Heart right ventricle (tissue), 16 donors: ENCODE results near the gene PIAS3. TPM values are rescaled to one million over a fixed set of nuclear protein-coding genes. Genes with fewer than 3 reads are reported as not detected.
"Not testable (repeated sequence)": the region's sequence is repeated elsewhere in the genome, so short reads cannot be mapped to it uniquely, and the experiment has no call there.

Experiments
- ATAC-seq, 8 donors: fragments of 200-7000 bp; cut with Tn5 transposase; one replicate each; pipeline ENCODE4 v1.9.1; 2020; ENCODE audit warnings: mild to moderate bottlenecking in 8 of 8, moderate library complexity in 8 of 8, moderate number of reproducible peaks in 1 of 8
- DNase-seq, 2 donors: peaks; one replicate each; pipeline ENCODE4 v3.0.0-alpha.2; 2020
- H3K27ac ChIP-seq, 10 donors: fragments of 200-600 bp; sonication (generic) in 2 of 10; one replicate each; pipeline versions ENCODE4 v1.5.0 to v1.8.0; 2020 to 2022; ENCODE audit warnings: mild to moderate bottlenecking in 3 of 10
- H3K27me3 ChIP-seq, 7 donors: fragments of 200-600 bp; one replicate each; pipeline ENCODE4 v1.8.0; 2021 to 2022; ENCODE audit warnings: mild to moderate bottlenecking in 2 of 7
- H3K36me3 ChIP-seq, 9 donors: fragments of 200-600 bp; sonication (generic) in 1 of 9; one replicate each; pipeline versions ENCODE4 v1.5.0 to v1.8.0; 2020 to 2022; ENCODE audit warnings: mild to moderate bottlenecking in 2 of 9
- H3K4me1 ChIP-seq, 9 donors: fragments of 200-600 bp; sonication (generic) in 1 of 9; one replicate each; pipeline versions ENCODE4 v1.5.0 to v1.8.0; 2020 to 2022; ENCODE audit warnings: mild to moderate bottlenecking in 4 of 9
- H3K4me3 ChIP-seq, 10 donors: fragments of 200-600 bp; sonication (generic) in 2 of 10; one replicate each; pipeline versions ENCODE4 v1.5.0 to v1.8.0; 2020 to 2022; ENCODE audit warnings: mild to moderate bottlenecking in 7 of 10, moderate library complexity in 2 of 10
- H3K9me3 ChIP-seq, 11 donors: fragments of 200-600 bp in 10 of 11; sonication (generic) in 2 of 11; one replicate each; pipeline versions ENCODE4 v1.5.0 to v1.8.0; 2013 to 2022; ENCODE audit warnings: mild to moderate bottlenecking in 2 of 11, control low read depth in 1 of 11, moderate library complexity in 1 of 11
- CTCF ChIP-seq, 9 donors: fragments of 200-600 bp; sonication (generic) in 2 of 9; IDR thresholded peaks; one replicate each; pipeline versions ENCODE4 v1.5.0 to v1.8.0; 2021 to 2022; ENCODE audit warnings: antibody characterized with exemption in 9 of 9, mild to moderate bottlenecking in 5 of 9, moderate library complexity in 1 of 9
- WGBS, 2 donors: extraction: QIAGEN DNeasy Blood & Tissue Kit; methylation state at CpG; one replicate each; pipeline ENCODE4 v1.1.7; 2013; ENCODE audit warnings: inconsistent platforms in 1 of 2; 5-methylcytosine and 5-hydroxymethylcytosine counted together
- intact Hi-C, 10 donors: fragments of 100-400 bp; cut with DNase I; formaldehyde crosslinking; loops; one replicate each; pipeline versions ENCODE4 v1.11.1 to v1.14.2; 2022
- polyA plus RNA-seq, 2 donors: library from polyadenylated mRNA; stranded (reverse); fragments of 200-250 nt; gene quantifications; one replicate each; pipeline ENCODE4 v1.2.3, GENCODE V29; 2013
- total RNA-seq, 10 donors: library from RNA; stranded (reverse); fragmentation: NEBNext Ultra II Directional in 3 of 10; extraction: Animal tissue kit (Norgen Biotek cat#: 25700) in 3 of 10; gene quantifications; one replicate each; pipeline versions ENCODE4 v1.2.1 to v1.2.4, GENCODE V29; 2021 to 2023
- donor health status: Arrhythmogenic right ventricular cardiomyopathy.
- donor health status: ischemic (EF 13 %, LVEDD 7.1; RV severe dilation, severe dysfunction).
- donor health status: healthy with polysubstance abuse.
- donor health status: DM: no; HTN: yes; CAD: no.
- donor health status: DM: no; HTN: no; CAD: no.
- donor health status: ischemic (EF 25% LVEDD 6.9; RV normal size, moderate dysfunction).
- donor health status: ischemic (EF 25% LVEDD 5.7; RV mildly dilated, moderate dysfunction).
- donor health status: healthy.
- donor health status: DM: yes; HTN: yes; CAD: no.
- donor health status: Ischemic cardiomyopathy.
- donor health status: ischemic (EF 35%, LVEDD 5.7; RV mildly dilated, moderate dysfunction).
- donor health status: nonischemic (EF 11% LVEDD 7.7; RV severe dilation, severe dysfunction).
- donor health status: DM: yes; HTN: yes; CAD: no.
- donor health status: PGD.
- donor health status: ischemic (EF 29% LVEDD 5.4; RV normal size, mild dysfunction).
- donor health status: nonischemic (EF 23%, LVEDD 6.1; RV moderate dilation, normal function).

The PIAS3 gene
- total and polyA plus RNA-seq, 12 donors, result 12.6 to 28.7 (median 15.2) TPM

- peaks cover 0 to 41% (median 30%) of the 10 kb centered on the region in 9 donors for H3K36me3 ChIP-seq
- intact Hi-C loops, result loop anchor here in 1 of 10 donors (2.0 kb wide), 1 partner anchor 34 kb away; the partner anchor contains the start of gene PIAS3
Observed at GRCh38 chr1:145824499-145824842, 34.4 kb downstream of the PIAS3 start.

GRCh38 chr1:145823565-145824498 lies 35.0 kb downstream of the PIAS3 start, which contains the start of the genes POLR3C and RNF115:
Gene POLR3C (plus strand): TSS chr1:145824200. CDS start chr1:145825777, 1,577 bp downstream.
Gene RNF115 (minus strand): TSS chr1:145824095. CDS start chr1:145823873, 222 bp downstream.
- Histone ChIP-seq H3K4me1 (peaks cover 7 to 23% (median 16%) of the 10 kb centered on the region in 9 donors), H3K9me3 (no peaks in the 10 kb centered on the region), H3K36me3 (peaks cover 0 to 35% (median 24%) of the 10 kb centered on the region in 9 donors), H3K27ac (peak within 1 kb of the TSS; percentile 91 to 97 (median 94)), H3K27me3 (no peaks in the 10 kb centered on the region), H3K4me3 (peak within 1 kb of the TSS; percentile 68 to 88 (median 76))
- 0 to 2% methylated on average over 86 to 89 of the region's 89 CpGs for WGBS, 2 donors
- DNase-seq (peak; percentile 90 to 93), ATAC-seq (peak; percentile 96 to 98 (median 96))
- intact Hi-C loops, result loop anchor here in 1 of 10 donors (2.0 kb wide), 1 partner anchor 35 kb away; the partner anchor contains the start of gene PIAS3
- TF ChIP-seq CTCF (IDR thresholded peaks at IDR 0.05), result no peak

More at GRCh38 chr1:145824499-145824842, 34.4 kb downstream of the PIAS3 start:
- no peak for ATAC-seq
- Histone ChIP-seq H3K4me3 (peak overlapping the region; percentile 68 to 88 (median 76)), H3K4me1 (peaks cover 7 to 23% (median 16%) of the 10 kb centered on the region in 9 donors), H3K9me3 (no peaks in the 10 kb centered on the region), H3K27ac (peak overlapping the region; percentile 91 to 97 (median 94)), H3K27me3 (no peaks in the 10 kb centered on the region)
- DNase-seq, result no peak
- TF ChIP-seq CTCF (IDR thresholded peaks at IDR 0.05), result no peak
- 2 to 3% methylated on average over 7 of the region's 7 CpGs for WGBS, 2 donors

GRCh38 chr1:145822779-145823331 lies 36.0 kb downstream of the PIAS3 start:
- H3K36me3 ChIP-seq, result peaks cover 0 to 25% (median 14%) of the 10 kb centered on the region in 9 donors
- H3K27ac ChIP-seq, H3K27me3 ChIP-seq, intact Hi-C loops, DNase-seq, H3K9me3 ChIP-seq: not testable (repeated sequence)
- ATAC-seq, result peak in 6 of 8 donors; percentile 24 to 67 (median 35)
- H3K4me1 ChIP-seq, result peaks cover 7 to 23% (median 16%) of the 10 kb centered on the region in 9 donors
- peak overlapping the region in 5 of 10 donors; percentile 68 to 86 (median 76) for H3K4me3 ChIP-seq
- WGBS, 2 donors, result 0 to 20% methylated on average over 3 to 4 of the region's 16 CpGs

- intact Hi-C loops, H3K4me1 ChIP-seq, ATAC-seq, H3K27ac ChIP-seq, H3K36me3 ChIP-seq, H3K4me3 ChIP-seq, H3K9me3 ChIP-seq, DNase-seq, H3K27me3 ChIP-seq: not testable (repeated sequence)
- WGBS, 2 donors, result 50 to 76% methylated on average over 4 of the region's 6 CpGs
Observed at GRCh38 chr1:145818095-145818494, 40.8 kb downstream of the PIAS3 start.

GRCh38 chr1:145812977-145813810 lies 45.7 kb downstream of the PIAS3 start:
- H3K4me1 ChIP-seq, H3K27me3 ChIP-seq, DNase-seq, H3K36me3 ChIP-seq, H3K27ac ChIP-seq, ATAC-seq, H3K4me3 ChIP-seq, H3K9me3 ChIP-seq, intact Hi-C loops: not testable (repeated sequence)
- 74 to 77% methylated on average over 5 of the region's 6 CpGs for WGBS, 2 donors
